Measurements from ENCODE around the gene IFITM5.
"Not testable (repeated sequence)": the region's sequence is repeated elsewhere in the genome, so short reads cannot be mapped to it uniquely, and the experiment has no call there.

The IFITM5 gene

DNA sequence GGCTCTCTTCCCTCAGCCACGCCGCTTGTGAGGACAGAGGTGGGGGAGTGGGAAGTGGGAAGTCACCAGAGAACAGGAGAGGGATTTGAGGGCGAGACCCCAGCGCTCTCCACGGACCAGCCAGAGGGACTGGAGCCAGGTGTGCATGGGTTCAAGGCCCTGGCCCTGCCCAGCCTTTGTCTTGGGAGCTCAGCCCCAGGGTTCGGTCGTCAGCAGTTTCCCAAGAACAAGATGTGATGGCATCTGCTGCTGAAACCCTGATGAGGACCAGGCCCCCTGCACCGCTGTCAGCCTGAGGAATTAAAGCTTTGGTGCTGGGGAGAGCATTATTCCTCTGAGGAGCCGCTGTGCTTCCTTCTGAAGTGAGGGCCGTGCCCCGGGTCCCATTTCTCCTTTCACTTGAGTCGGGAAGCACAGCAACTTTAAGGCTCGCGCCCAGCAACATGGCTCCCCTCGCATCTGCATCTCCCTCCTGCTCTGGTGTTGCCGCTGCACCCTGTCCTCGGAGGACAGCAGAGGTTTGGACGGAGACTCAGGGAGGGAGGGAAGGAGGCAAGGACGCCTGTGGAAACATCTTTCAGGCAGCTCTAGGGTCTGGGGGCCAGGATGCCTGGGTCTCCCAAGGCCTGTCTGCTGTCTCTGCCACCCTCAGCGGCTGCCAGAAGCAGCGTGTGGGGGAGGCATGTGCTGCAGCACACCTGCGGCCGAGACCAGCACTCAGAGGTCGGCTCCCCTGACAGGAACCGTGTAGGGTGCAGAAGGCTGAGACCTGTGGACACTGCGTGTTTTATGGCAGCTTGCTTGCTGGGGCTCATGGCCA lies 3.8 kb downstream of the IFITM5 start:
- DNase-seq (ENCODE audit: low spot score): no peak

- no peak for DNase-seq (ENCODE audit: low spot score)
These were observed 4.5 kb downstream of the IFITM5 start for GRCh38 chr11:294780-295179.

DNA sequence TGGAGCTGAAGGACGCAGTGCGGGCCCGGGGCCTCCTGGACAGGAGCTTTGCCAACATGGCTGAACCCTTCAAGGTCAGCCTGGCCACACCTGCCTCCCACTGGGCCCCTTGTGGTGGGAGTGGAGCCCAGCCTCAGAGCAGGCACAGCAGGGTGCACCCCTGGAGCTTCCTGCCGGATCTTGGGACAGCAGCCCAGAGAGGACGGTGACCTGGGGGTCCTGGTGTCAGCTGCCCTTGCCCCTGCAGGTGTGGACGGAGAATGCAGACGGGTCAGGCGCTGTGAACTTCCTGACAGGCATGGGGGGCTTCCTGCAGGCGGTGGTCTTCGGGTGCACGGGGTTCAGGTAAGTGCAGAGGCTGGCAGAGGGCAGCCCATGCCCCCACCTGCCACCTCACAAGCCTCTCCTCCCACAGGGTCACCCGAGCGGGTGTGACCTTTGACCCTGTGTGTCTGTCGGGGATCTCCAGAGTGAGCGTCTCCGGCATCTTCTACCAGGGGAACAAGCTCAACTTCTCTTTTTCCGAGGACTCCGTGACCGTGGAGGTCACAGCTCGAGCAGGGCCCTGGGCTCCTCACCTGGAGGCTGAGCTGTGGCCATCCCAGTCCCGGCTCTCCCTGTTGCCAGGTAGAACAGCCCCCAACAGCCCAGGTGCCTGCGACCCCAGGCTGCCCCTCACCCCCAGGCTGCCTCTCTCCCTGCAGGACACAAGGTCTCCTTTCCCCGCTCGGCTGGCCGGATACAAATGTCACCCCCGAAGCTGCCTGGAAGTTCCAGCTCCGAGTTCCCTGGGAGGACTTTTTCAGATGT lies 5.3 kb downstream of the IFITM5 start:
- DNase-seq (ENCODE audit: low spot score): no peak

- DNase-seq (ENCODE audit: low spot score): no peak
These were observed 6.0 kb downstream of the IFITM5 start for GRCh38 chr11:293271-293851.

DNA sequence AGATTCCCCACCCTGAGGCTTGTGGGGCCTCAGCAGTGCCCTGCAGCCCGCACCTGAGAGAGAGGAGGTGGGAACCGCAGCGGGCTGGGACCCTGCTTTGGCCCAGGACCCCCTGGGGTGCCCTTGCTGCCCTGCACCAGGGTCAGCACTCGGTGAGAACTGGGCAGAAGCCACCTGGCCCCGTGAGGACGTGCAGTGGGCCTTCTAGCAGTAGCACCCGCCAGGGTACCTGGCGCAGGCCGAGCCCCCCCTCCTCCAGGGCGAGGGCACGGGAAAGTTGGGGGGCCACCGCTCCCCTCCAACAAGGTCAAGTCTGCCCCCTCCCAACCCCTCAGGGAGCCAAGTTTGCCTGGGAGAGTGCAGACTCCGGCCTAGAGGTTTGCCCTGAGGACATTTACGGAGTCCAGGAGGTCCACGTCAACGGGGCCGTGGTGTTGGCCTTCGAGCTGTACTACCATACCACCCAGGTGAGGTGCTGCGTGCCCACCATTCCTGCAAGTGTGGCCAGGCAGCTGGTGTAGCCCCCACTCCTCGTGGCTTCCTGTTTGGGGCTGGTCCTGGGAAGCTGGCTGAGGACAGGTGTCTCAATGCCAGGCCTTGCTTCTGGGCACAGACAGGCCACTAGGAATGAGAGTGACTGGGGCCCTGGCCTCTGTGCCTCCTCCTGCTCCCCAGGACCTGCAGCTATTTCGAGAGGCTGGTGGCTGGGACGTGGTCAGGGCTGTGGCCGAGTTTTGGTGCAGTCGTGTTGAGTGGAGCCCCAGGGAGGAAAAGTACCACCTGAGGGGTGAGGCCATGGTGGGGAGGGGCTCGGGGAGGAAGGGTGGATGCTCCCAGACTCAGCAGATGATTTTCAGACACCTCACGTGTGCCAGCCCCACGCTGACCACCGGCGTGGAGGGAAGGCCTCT lies 6.9 kb downstream of the IFITM5 start:
- no peak for DNase-seq (ENCODE audit: low spot score)

DNA sequence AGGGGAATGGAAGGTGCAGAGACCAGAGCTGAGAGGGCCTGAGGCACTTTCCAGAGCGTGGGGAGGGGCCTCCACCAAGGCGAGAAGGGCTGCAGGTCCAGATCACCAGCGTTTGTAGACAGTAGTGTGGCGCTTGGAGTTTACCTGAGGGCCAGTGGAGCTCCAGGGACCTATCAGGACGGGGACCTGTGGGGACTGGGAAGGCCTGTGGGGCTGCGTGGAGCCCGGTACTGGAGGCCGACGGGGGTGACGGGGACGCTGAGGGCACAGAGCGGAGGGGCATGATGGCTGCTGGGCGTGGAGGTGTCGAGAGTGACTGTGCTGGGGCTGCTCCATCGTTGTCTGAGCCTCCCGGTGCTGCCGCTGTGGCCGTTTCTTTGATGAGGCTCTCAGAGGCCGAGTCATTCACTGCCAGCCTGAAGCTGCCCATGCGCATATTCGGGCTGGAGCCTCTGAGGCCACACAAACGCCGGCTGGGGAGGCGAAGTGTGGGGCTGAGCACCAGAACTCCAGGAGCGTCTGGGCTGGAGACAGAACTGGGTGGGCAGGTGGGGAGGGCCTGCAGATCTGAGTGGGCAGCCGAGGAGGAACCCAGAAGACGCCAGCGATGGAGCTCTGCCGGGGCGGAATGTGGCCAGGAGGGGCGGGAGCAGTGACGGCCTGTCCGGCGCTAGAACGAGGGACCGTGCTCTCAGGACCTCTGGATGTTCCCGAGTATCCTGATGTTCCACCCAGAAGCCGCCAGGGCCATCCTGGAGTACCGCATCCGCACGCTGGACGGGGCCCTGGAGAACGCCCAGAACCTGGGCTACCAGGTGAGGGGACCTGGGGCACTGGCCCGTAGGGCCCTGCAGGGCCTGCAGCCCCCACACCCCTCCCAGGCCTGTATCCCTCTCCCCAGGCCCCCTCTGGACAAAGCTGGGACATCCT lies 7.8 kb downstream of the IFITM5 start:
- no peak for DNase-seq (ENCODE audit: low spot score)

GRCh38 chr11:290621-291231 lies 8.6 kb downstream of the IFITM5 start:
- no peak for DNase-seq (ENCODE audit: low spot score)

DNA sequence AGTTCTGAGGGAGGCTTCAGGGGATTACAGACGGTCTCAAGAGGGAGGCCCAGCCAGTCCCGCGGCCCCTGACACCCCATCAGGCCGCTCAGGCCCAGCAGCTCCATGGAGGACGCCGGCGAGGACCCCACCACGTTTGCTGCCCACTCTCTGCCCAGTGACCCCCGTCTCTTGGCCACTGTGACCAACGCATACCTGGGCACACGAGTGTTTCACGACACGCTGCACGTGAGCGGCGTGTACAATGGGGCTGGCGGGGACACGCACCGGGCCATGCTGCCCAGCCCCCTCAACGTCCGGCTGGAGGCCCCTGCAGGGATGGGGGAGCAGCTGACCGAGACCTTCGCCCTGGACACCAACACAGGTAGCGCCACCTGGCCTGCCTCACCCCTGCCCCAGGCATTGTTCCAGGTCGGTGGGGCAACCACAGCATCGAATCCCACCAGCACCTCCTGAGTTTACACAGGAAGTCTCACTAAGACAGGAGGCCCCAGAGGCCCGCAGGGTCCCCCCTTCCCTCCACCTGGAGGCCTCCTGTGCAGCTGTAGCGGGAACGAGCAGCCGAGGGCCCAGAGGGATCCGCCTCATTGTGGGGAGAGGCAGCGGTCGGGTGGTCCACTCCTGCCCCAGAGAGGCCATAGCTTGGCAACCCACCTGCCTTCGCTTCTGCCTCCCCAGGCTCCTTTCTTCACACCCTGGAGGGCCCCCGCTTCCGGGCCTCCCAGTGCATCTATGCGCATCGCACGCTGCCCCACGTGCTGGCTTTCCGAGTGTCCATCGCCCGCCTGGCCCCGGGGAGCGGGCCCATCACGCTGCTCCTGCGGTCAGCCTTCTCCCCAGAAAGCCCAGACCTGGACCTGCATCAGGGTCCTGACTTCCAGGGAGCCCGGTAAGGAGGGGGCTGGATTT lies 9.4 kb downstream of the IFITM5 start:
- no peak for DNase-seq (ENCODE audit: low spot score)

DNA sequence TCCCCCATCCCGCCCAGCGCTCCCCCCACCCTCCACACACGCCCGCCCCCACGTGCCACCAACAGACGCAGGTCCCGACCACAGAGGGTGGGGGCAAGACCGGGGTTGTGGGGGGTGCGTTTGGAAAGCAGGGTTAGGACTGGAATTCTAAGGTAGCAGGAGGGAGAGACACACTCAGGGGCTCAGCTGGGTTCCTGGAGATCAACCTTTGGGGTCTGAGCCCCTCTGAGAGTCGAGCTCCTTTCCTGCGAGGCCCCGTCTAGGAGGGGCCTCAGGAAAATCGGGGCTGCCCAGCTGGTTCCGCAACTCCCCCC lies 10.0 kb downstream of the IFITM5 start:
- DNase-seq (ENCODE audit: low spot score): peak; percentile 52

GRCh38 chr11:288478-289397 lies 10.6 kb downstream of the IFITM5 start, which contains the start of gene PGGHG:
PGGHG (plus strand) TSS chr11:289126; CDS start chr11:289817, 691 bp downstream.
- peak; percentile 95 for DNase-seq (ENCODE audit: low spot score)

DNA sequence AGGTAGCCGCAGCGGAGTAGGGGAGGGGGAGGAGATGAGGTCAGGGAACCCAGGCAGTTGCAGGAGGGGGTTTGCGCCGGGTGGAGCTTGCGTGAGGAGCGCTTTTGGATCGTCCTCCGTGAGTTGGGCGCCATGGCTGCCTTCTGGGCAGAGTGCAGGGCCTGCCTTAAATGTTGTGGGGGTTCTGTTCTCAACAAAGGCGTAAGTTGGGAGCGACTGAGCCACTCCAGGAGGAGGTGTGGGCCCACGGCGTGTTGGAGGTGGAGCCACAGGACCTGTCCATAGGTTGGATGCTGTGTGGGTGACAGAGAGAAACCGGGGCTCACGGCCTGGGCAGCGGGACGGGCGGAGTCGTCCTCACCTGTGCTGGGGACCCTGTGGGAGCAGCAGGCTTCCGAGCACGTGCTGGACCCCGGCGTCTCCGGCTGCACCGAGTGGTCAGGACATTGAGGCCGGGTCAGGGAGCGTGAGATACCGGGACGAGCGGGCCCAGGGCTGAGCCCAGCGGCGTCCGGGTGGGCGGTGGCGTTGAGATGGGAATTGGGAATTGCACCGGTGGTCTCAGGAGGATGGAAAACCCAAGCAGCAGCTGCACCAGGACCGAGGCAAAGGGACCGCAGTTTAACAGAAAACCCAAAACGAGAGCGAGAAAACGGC lies 11.4 kb downstream of the IFITM5 start:
- DNase-seq (ENCODE audit: low spot score): no peak

DNA sequence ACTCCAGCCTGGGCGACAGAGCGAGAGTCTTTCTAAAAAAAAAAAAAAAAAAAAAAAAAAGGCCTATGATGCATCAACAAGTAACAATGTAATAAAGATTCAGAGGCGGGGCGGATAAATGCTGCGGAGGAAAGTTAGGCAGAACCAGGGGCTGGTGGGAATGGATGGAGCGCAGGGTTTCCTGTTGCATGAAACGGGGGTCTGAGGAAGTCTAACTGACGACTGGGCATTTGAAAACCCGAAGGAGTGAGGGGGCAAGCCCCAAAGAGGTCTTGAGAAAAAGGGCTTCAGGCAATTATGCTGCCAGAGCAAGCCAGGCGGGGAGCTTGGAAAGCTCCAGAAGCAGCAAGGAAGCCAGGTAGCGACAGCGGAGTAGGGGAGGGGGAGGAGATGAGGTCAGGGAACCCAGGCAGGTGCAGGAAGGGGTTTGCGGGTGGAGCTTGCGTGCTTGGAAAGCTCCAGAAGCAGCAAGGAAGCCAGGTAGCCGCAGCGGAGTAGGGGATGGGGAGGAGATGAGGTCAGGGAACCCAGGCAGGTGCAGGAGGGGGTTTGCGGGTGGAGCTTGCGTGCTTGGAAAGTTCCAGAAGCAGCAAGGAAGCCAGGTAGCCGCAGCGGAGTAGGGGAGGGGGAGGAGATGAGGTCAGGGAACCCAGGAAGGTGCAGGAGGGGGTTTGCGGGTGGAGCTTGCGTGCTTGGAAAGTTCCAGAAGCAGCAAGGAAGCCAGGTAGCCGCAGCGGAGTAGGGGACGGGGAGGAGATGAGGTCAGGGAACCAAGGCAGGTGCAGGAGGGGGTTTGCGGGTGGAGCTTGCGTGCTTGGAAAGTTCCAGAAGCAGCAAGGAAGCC lies 12.1 kb downstream of the IFITM5 start:
- DNase-seq (ENCODE audit: low spot score): not testable (repeated sequence)

DNA sequence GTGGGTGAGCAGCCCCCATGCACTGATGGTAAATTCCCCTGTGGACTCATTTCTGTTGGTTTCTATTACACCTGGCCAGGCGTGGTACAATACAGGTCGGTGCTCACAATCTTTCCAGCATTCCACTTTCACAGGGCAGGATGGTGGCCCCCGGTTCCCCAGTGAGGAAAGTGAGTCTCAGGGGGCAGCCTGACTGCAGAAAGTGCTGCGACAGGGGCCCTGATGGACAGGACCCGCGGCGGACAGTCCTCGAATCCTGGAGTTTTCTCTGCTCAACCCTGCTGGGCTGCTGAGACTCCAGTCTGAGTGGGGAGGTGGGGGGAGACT lies 13.5 kb downstream of the IFITM5 start:
- DNase-seq (ENCODE audit: low spot score): no peak

- DNase-seq (ENCODE audit: low spot score): no peak
These were observed 14.1 kb downstream of the IFITM5 start for GRCh38 chr11:285021-285893.

DNA sequence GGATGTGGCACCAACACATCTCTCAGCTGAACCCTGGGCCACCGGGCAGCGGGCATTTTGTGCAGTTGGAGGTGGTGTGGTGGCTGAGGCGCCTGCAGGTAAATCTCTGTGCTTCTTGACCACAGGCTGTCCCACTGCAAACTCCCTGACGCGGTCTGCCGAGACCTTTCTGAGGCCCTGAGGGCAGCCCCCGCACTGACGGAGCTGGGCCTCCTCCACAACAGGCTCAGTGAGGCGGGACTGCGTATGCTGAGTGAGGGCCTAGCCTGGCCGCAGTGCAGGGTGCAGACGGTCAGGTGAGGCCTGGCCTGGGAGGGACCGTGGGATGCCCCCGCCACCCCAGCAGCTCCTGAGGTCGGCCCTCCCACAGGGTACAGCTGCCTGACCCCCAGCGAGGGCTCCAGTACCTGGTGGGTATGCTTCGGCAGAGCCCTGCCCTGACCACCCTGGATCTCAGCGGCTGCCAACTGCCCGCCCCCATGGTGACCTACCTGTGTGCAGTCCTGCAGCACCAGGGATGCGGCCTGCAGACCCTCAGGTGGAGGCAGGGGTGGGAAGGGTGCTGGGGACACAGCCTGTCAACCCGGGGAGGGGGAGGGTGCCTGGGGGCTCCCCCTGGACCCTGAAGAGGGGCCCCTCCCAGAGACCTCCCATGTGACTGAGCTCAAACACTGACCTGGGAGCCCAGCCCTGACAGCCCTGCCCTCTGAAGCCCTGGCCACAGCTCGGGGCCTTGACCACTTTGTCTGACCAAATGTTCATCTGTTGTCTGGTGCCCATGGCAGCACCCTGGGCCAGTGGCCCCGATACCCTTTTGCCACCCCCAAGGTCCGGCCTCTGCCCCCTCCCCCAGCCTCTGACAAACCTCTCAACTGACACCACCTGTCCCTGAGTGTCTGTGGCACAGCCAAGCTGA lies 15.0 kb downstream of the IFITM5 start:
- DNase-seq (ENCODE audit: low spot score): no peak

Data from AG08396 (cell line).